ENCODE results near the gene ATP1A3.
"Not testable (repeated sequence)": the region's sequence is repeated elsewhere in the genome, so short reads cannot be mapped to it uniquely, and the experiment has no call there.

The ATP1A3 gene

GRCh38 chr19:42010245-42011126 lies 16.5 kb upstream of the ATP1A3 start:
- no peak for DNase-seq

DNA sequence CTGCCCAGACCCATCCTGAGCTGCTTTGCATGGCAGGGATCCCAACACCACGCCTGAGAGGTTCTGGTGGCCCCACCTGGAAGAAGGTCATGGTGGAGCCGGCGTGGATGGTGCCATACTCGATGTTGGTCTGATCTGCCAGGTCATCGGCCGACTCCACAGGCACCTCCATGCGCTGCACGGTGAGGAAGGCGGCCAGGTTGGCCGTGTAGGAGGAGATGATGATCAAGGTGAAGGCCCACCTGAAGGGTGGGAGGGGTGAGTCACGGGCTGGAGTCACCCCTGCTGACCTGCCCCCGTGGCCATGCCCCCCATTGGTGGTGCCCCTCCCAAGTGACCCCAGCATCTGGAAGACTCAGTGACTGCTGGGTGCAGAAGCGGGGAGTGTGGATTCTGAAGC lies 12.5 kb upstream of the ATP1A3 start:
- no peak for DNase-seq

GRCh38 chr19:42005504-42005903 lies 11.5 kb upstream of the ATP1A3 start:
- no peak for DNase-seq

GRCh38 chr19:42003506-42004294 lies 9.7 kb upstream of the ATP1A3 start:
- no peak for DNase-seq

DNA sequence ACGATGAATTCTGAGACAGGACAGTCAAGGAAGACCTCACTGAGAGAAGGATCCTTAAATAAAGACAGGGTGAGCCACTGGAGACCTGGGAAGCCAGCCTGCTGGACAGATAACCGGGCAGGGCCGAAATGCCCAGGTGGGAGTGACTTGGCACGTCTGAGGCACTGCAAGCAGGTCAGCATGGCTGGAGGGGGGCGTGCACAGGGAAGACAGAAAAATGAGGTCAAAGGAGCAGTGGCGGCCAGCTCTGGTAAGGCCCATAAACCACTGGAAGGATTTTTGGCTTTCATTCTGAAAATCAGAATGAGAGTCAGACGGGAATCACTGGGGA lies 5.8 kb upstream of the ATP1A3 start:
- DNase-seq, result no peak

- no peak for DNase-seq
Measured at GRCh38 chr19:41999071-41999877, 5.2 kb upstream of the ATP1A3 start.

GRCh38 chr19:41998246-41999020 lies 4.4 kb upstream of the ATP1A3 start:
- DNase-seq, result peak; percentile 53

GRCh38 chr19:41997851-41998229 lies 3.8 kb upstream of the ATP1A3 start:
- DNase-seq, result no peak

GRCh38 chr19:41997121-41997850 lies 3.3 kb upstream of the ATP1A3 start:
- peak; percentile 46 for DNase-seq

DNA sequence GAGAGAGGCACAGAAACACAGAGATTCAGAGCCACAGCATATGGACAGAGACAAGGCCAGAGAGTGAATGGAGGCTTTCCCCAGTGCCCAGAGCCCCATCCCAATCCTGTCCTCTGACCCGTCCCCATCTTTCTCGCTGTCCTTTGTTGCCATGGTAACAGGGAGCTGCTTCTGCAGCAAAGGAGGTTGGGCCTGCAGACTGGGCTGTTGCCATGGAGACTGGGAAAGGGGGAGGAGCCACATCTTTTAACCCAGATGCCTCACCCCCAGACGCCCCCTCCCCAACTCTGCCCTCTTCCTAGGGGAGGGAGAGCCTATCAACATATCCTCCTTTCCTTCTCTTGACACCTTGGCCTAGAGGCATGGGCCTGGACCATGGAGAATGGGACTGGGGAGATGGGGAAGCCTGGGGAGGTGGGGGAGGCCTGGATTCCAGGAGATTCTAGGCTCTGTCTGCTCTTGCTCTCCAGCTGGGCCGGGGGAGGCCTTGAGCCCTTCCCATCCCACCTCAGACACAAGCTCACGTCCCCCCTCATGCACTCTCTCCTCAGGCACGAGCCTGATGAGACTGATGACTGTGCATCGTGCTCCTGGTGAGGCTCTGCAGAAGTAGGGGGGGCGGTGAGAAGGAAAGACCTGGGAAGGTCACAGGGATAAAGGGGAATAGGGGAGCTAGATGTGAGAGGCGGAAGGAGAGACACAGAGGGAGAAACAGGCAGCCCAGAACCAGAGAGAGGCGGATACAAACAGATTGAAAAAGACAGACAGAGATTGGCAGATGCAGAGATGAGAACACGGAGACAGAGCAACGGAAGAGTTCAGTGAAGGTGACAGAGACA lies 2.1 kb upstream of the ATP1A3 start:
- no peak for DNase-seq

DNA sequence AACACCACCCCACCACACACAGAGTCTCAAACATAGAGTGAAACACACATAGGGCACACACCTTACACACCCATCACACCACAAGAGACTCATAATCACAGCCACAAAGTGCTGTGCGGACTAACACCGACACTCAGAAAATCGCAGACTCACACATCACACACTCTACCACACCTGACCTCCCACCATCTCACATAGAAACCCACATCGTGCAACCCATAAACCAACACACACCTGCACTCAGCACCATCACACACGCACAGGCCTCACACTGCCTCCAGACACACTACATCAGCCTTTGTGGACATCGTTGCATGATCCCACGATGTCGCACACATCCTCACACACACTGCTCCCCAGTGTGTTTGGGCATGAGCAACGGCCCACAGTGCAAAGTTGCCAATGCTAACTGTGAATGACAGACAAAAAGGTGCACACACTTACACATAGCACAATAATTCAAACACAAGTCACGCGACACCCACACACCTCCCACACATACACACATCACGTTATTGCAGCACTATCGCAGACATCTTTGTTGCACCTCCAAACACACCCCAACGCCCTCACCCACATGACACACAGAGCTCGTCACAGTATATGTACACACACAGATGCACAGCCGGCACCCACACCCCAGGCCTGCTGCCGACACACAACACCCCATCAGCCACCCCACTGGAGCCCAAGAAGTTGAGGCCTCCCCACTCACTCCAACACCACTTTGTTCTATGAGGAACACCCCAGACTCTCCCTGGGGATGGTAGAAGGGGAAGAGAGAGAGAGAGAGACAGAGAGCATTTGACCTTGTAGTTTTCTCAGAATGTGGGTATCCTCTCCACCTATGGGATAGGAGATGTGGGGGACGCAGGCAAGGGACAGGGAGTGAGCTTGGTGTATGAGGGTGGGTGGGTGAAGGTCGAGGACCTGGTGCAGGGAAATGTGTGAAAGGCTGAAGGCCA lies 1.2 kb upstream of the ATP1A3 start:
- DNase-seq, result no peak

- DNase-seq, result no peak
Measured at GRCh38 chr19:41994521-41994971, 516 bp upstream of the ATP1A3 start.

- not testable (repeated sequence) for DNase-seq
Measured at GRCh38 chr19:41991925-41992569, 2.0 kb downstream of the ATP1A3 start.

DNA sequence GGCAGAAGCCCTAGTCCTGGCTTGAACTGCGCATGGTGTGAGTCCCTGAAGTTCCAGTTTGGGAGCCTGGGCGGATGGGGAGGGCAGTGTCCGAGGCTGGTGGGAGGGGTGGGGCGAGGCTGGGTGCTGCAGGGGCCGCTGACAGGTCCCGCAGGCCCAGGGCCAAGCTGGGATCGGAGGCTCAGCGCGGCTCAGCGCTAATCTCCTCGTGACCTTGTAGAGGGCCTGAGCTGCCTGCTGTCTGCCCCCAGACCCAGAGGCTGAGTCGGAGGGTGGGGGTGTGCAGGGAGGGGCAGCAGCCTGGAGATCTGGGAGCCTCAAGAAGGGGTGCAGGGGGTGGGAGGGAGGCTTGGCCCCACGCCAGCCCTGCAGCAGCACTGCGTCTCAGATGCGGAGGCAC lies 3.0 kb downstream of the ATP1A3 start:
- no peak for DNase-seq

- DNase-seq, result no peak
Measured at GRCh38 chr19:41990615-41991014, 3.4 kb downstream of the ATP1A3 start.

- DNase-seq, result no peak
Measured at GRCh38 chr19:41990028-41990427, 4.0 kb downstream of the ATP1A3 start.

DNA sequence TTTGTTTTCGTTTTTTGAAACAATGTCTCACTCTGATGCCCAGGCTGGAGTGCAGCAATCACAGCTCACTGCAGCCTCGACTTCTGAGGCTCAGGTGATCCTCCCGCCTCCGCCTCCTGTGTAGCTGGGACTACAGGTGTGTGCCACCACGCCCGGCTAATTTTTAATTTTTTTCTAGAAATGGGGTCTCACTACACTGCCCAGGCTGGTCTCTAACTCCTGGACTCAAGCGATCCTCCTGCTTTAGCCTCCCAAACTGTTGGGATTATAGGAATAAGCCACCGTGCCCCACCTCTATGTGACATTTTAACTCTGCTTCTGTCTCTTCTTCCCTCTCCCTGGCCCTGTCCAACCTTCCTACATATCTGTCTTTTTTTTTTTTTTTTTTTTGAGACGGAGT lies 5.1 kb downstream of the ATP1A3 start:
- DNase-seq, result no peak

- no peak for DNase-seq
Measured at GRCh38 chr19:41987141-41987860, 6.7 kb downstream of the ATP1A3 start.
